ENCODE data around the gene RBMS3.

DNA sequence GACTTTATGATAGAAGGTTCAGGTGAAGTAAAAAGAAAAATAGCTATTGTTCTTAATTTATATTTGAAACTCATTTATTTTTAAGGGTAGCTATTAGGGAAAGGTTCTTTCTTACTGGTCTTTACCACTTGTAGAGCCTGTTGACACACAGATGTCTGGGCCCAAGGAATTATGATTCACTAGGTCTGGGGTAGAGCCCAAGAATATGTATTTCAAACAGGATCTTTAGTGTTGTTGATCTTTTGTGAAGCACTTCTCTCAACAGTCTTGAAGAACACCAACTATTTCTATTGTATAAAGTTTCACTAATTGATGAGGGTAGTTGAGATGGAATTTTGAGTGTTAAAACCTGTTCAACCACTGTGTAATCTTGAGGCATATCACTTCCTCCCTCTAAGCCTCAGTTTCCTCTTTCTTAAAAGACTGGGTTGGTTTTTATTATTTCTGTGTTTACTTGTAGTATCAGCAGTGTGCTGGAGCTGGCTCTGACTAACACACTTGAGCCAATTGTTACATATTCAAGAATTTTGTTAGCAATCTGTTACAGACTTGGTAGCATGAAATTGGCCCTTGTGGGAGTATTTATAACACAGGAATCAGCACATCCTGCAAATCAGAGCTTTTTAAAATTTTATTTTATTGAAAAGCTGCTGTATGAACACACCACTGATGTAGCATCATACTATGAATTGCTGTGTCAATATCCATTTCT is 155.9 kb downstream of the RBMS3 start:
- TF ChIP-seq POLR2A (IDR thresholded peaks at IDR 0.05) (no peak), CTCF (IDR thresholded peaks at IDR 0.05) (no peak)

All from thyroid gland (tissue), 4 donors.